PC-3 (cell line): ENCODE data around the gene GANC. TPM values are rescaled to one million over a fixed set of nuclear protein-coding genes. Genes with fewer than 3 reads are reported as not detected.

Experiments used
- ATAC-seq: fragments of 200-7000 bp; cut with Tn5 transposase; 2 replicates; pipeline ENCODE4 v1.9.1; 2020; ENCODE audit warnings: mild to moderate bottlenecking, moderate library complexity
- BruUV-seq: library from RNA; stranded (reverse); fragments of 400-500 nt; replicated peaks from 2 replicates; lab custom pipeline; 2021; lab: Mats Ljungman, UMichigan
- CTCF ChIA-PET: fragments of 300-600 bp; sonication (Branson Sonifier 250); formaldehyde crosslinking; loops from one replicate; lab custom pipeline; 2022; ENCODE audit warnings: antibody characterized with exemption; lab: Charles Lee
- POLR2A ChIA-PET: fragments of 300-600 bp; sonication (Branson Sonifier 250); formaldehyde crosslinking; loops from one replicate; lab custom pipeline; 2022; ENCODE audit warnings: antibody characterized with exemption; ENCODE audit not compliant: unreplicated experiment; lab: Charles Lee
- DNase-seq: peaks from one replicate; pipeline ENCODE4 v3.0.0-alpha.2; 2015
- H2AFZ ChIP-seq: fragments of 300-600 bp; sonication (generic); 2 replicates; pipeline ENCODE4 v1.6.0; 2016; ENCODE audit warnings: antibody characterized with exemption, low read length
- H3F3A ChIP-seq: fragments of 300-600 bp; sonication (generic); one replicate; pipeline ENCODE4 v1.6.0; 2017; ENCODE audit warnings: antibody characterized with exemption, low read length, control low read depth, mild to moderate bottlenecking; ENCODE audit not compliant: unreplicated experiment
- H3K27ac ChIP-seq: fragments of 300-600 bp; sonication (generic); 2 replicates; pipeline ENCODE4 v1.5.1; 2016; ENCODE audit warnings: mild to moderate bottlenecking, low read length
- H3K27me3 ChIP-seq: fragments of 300-600 bp; sonication (generic); 2 replicates; pipeline ENCODE4 v1.6.1; 2016; ENCODE audit warnings: low read length, mixed read lengths
- H3K36me3 ChIP-seq: fragments of 300-600 bp; sonication (generic); 2 replicates; pipeline ENCODE4 v1.6.1; 2016; ENCODE audit warnings: low read depth, mixed run types, low read length, mixed read lengths
- H3K4me1 ChIP-seq: fragments of 300-600 bp; sonication (generic); 2 replicates; pipeline ENCODE4 v1.5.1; 2016; ENCODE audit warnings: low read length; ENCODE audit not compliant: insufficient read depth
- H3K4me2 ChIP-seq: fragments of 300-600 bp; sonication (generic); 2 replicates; pipeline ENCODE4 v1.6.0; 2016; ENCODE audit warnings: low read length
- H3K4me3 ChIP-seq: fragments of 300-600 bp; sonication (generic); 2 replicates; pipeline ENCODE4 v1.5.1; 2016; ENCODE audit warnings: mild to moderate bottlenecking, low read length, mixed read lengths
- H3K79me2 ChIP-seq: fragments of 300-600 bp; sonication (generic); 2 replicates; pipeline ENCODE4 v1.6.1; 2017; ENCODE audit warnings: low read length, mixed read lengths
- H3K9ac ChIP-seq: fragments of 300-600 bp; sonication (generic); 2 replicates; pipeline ENCODE4 v1.6.0; 2016; ENCODE audit warnings: mild to moderate bottlenecking, low read length
- H3K9me2 ChIP-seq: fragments of 300-600 bp; sonication (generic); replicated peaks from 2 replicates; pipeline ENCODE4 v1.6.1; 2016; ENCODE audit warnings: mixed run types, low read length, mixed read lengths
- H3K9me3 ChIP-seq: fragments of 300-600 bp; sonication (generic); 2 replicates; pipeline ENCODE4 v1.6.1; 2016; ENCODE audit warnings: low read length, mixed read lengths
- H4K20me1 ChIP-seq: fragments of 300-600 bp; sonication (generic); 2 replicates; pipeline ENCODE4 v1.6.1; 2016; ENCODE audit warnings: low read length, mixed read lengths
- CTCF ChIP-seq: fragments of 300-600 bp; sonication (generic); conservative IDR thresholded peaks from 2 replicates; pipeline ENCODE4 v1.5.1; 2017; ENCODE audit warnings: antibody characterized with exemption, low read depth, mild to moderate bottlenecking, low read length
- EZH2 ChIP-seq: fragments of 300-600 bp; sonication (generic); IDR thresholded peaks from one replicate; pipeline ENCODE4 v1.6.1; 2017; ENCODE audit warnings: antibody characterized with exemption, mild to moderate bottlenecking, low read length; ENCODE audit not compliant: unreplicated experiment
- EZH2phosphoT487 ChIP-seq: fragments of 300-600 bp; sonication (generic); IDR thresholded peaks from 2 replicates; pipeline ENCODE4 v1.6.1; 2018; ENCODE audit warnings: mild to moderate bottlenecking, antibody characterized with exemption, low read length, borderline replicate concordance
- intact Hi-C: fragments of 100-400 bp; cut with micrococcal nuclease; formaldehyde crosslinking; loops from 2 replicates; pipeline ENCODE4 v1.9.0; 2023
- total RNA-seq: library from RNA; depleted of rRNA; stranded (reverse); fragments of >200 nt; gene quantifications from 2 replicates; pipeline ENCODE4 v1.2.3, GENCODE V29; 2014

Gene GANC
- total RNA-seq, 1 experiment from 2014 or later: 12.4 TPM

GRCh38 chr15:42375941-42376340, 102.9 kb downstream of the GANC start:
- CTCF ChIA-PET: no interaction called here
- Histone ChIP-seq H3K4me2 (no peak overlapping the region), H4K20me1 (no peaks in the 10 kb centered on the region), H3K9me2 (no peaks in the 10 kb centered on the region), H3K4me1 (0 out of 2 replicates have a peak, but pooled peaks cover 4% of the 10 kb centered on the region), H3K9ac (no peak overlapping the region), H3F3A (no peaks in the 10 kb centered on the region), H3K4me3 (no peak overlapping the region), H3K9me3 (no peaks in the 10 kb centered on the region), H3K79me2 (no peaks in the 10 kb centered on the region), H3K27ac (no peak overlapping the region), H3K27me3 (no peaks in the 10 kb centered on the region), H2AFZ (no peak overlapping the region), H3K36me3 (no peaks in the 10 kb centered on the region)
- POLR2A ChIA-PET: no interaction called here
- TF ChIP-seq EZH2phosphoT487: no peak
- TF ChIP-seq EZH2: no peak
- no peak for TF ChIP-seq CTCF
- DNase-seq: no peak
- no TSS peak for BruUV-seq
- intact Hi-C loops: no loop called here
- no peak for ATAC-seq

- no peak for ATAC-seq
- Histone ChIP-seq H3K36me3 (no peaks in the 10 kb centered on the region), H3K27me3 (no peaks in the 10 kb centered on the region), H3K4me2 (no peak overlapping the region), H3K9ac (no peak overlapping the region), H3K4me3 (no peak overlapping the region), H3K9me3 (no peaks in the 10 kb centered on the region), H4K20me1 (no peaks in the 10 kb centered on the region), H3K4me1 (no peaks in the 10 kb centered on the region), H3K79me2 (no peaks in the 10 kb centered on the region), H2AFZ (no peak overlapping the region), H3K27ac (no peak overlapping the region), H3F3A (no peaks in the 10 kb centered on the region), H3K9me2 (no peaks in the 10 kb centered on the region)
- CTCF ChIA-PET: no interaction called here
- TF ChIP-seq CTCF (no peak), EZH2phosphoT487 (no peak), EZH2 (no peak)
- BruUV-seq: no TSS peak
- DNase-seq: no peak
- intact Hi-C loops: no loop called here
- POLR2A ChIA-PET: interaction anchor here (0.6 kb wide), 1 partner anchor 60 kb away, joined by 5 read pairs; no protein-coding TSS in a partner anchor
Measured at GRCh38 chr15:42378011-42378410, 105.0 kb downstream of the GANC start.

- Histone ChIP-seq H3K9me2 (no peaks in the 10 kb centered on the region), H3K4me3 (no peak overlapping the region), H3K9ac (no peak overlapping the region), H3K27me3 (no peaks in the 10 kb centered on the region), H3K79me2 (no peaks in the 10 kb centered on the region), H4K20me1 (no peaks in the 10 kb centered on the region), H3K36me3 (no peaks in the 10 kb centered on the region), H3K4me2 (no peak overlapping the region), H3K27ac (no peak overlapping the region), H3K9me3 (no peaks in the 10 kb centered on the region), H2AFZ (no peak overlapping the region), H3K4me1 (no peaks in the 10 kb centered on the region), H3F3A (no peaks in the 10 kb centered on the region)
- POLR2A ChIA-PET: no interaction called here
- ATAC-seq (no peak), DNase-seq (no peak)
- no TSS peak for BruUV-seq
- TF ChIP-seq EZH2: no peak
- no peak for TF ChIP-seq EZH2phosphoT487
- TF ChIP-seq CTCF: no peak
- intact Hi-C loops: no loop called here
- CTCF ChIA-PET: interaction anchor here (0.5 to 0.6 kb wide), 2 partner anchors 10 to 14 kb away, joined by 4 to 13 read pairs; no protein-coding TSS in a partner anchor
Measured at GRCh38 chr15:42384597-42384996, 111.6 kb downstream of the GANC start.
